ENCODE data around the gene BCO1. TPM values are rescaled to one million over a fixed set of nuclear protein-coding genes. Genes with fewer than 3 reads are reported as not detected.

BCO1 gene
- total RNA-seq, 2 experiments from 2014 or later, result not detected

DNA sequence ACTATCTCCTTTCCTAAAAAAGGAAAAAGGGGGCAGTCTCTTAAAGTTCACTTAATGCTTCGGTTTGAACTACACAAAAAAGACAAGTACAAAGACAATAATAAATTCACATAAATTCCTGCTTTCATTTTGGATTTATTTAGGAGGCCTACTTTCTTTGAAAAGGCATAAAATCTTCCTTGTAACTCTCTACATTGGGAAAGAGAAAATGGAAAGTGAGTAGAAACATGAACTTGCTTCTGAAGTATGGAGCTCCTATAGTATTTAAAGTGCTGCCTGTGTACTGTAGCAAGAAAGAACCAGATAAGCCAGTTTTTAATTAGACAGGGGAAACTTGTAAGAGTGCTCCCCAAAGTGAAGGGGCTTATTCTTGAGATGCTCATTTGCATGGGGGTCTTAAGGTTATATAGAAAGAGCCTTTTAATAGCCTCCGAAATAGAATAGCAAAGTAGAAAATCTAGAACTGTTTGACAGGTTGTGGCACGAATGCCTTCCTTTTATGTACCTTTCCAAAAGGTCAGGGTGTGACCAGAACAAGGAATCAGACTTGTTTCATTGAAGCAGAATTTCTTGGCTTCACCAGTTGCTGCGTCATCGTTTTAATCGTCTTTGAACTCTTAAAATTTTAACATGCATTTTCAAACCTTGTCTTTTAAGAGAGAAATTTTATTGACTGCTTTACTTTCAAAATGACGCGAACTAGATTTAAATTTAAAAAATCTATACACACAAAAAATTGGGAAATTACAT is 89.1 kb downstream of the BCO1 start:
- POLR2A ChIA-PET, result no interaction called here
- intact Hi-C loops (cut with micrococcal nuclease), result no loop called here
- Mint-ChIP-seq H3K27ac (no peak overlapping the region), H3K4me3 (no peak overlapping the region), H3K4me1 (ENCODE audit: low read depth) (peaks cover 7% of the 10 kb centered on the region), H3K9me3 (no peaks in the 10 kb centered on the region), H3K27me3 (no peaks in the 10 kb centered on the region), H3K36me3 (peaks cover 6% of the 10 kb centered on the region)
- no peak for DNase-seq
- CTCF ChIA-PET, result interaction anchor here (1.2 kb wide), 1 partner anchor 66 kb away, joined by 6 read pairs; no protein-coding TSS in a partner anchor

DNA sequence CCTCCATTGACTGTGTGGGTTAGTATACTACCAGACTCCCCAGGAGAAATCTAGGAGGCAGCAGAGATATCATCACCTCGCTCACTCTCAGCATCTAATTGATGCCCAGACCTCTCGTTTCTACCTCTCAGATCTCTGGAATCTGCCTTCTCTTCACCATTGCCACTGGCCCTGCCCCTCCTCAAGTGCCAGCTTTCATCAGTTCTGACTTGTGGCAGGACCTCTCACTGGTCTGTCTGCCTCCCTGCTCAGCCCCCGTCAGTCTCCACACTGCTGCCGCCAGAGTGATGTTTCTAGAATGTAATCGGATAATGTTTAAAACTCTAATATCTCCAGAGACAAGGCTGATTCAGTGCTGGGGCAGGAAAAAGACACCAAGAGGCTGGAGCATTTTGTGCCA is 91.5 kb downstream of the BCO1 start:
- Mint-ChIP-seq H3K36me3 (no peaks in the 10 kb centered on the region), H3K4me1 (ENCODE audit: low read depth) (peaks cover 7% of the 10 kb centered on the region), H3K27ac (no peak overlapping the region), H3K27me3 (no peaks in the 10 kb centered on the region), H3K4me3 (no peak overlapping the region), H3K9me3 (no peaks in the 10 kb centered on the region)
- intact Hi-C loops (cut with micrococcal nuclease), result no loop called here
- POLR2A ChIA-PET, result no interaction called here
- CTCF ChIA-PET, result no interaction called here
- no peak for DNase-seq

DNA sequence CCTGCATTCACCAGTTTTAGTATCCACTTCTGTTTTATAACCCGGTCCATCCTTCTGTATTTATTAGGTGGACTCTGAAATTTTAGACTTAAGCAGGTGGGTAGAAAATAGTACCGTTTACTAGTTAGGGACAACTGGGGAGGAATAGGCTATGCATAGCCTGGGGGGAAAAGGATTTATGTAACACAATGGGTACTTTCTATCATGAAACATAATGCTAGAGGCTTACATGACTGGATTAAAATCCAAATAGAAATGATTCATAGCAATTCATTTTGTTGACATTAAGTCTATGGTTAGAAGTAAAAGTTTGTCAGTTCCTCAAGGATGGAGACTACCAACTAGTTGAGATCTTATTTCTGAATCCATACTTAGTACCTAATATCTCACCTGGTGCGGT is 94.9 kb downstream of the BCO1 start:
- Mint-ChIP-seq H3K27me3 (no peaks in the 10 kb centered on the region), H3K27ac (no peak overlapping the region), H3K4me1 (ENCODE audit: low read depth) (peaks cover 20% of the 10 kb centered on the region), H3K4me3 (no peak overlapping the region), H3K9me3 (no peaks in the 10 kb centered on the region), H3K36me3 (peaks cover 4% of the 10 kb centered on the region)
- ChIA-PET POLR2A (no interaction called here), CTCF (no interaction called here)
- no peak for DNase-seq
- intact Hi-C loops (cut with micrococcal nuclease), result no loop called here

DNA sequence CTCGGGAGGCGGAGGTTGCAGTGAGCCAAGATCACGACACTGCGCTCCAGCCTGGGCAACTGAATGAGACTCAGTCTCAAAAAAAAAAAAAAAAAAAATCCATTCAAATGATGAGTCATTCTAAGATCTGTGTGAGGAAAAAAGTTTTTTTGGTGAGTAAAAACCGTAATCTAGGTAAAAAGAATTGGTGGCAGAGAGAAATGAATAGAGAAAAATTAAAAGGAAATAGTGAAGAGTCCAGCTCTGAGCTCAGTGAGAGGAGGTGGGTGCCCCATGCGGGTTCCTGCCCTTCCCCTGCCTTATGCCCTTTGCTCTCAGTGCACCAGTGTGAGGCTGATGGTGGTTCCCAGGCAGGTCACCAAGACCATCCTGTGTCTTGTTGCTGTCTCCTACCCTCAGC is 97.2 kb downstream of the BCO1 start:
- Mint-ChIP-seq H3K4me3 (no peak overlapping the region), H3K36me3 (peaks cover 7% of the 10 kb centered on the region), H3K27ac (peak overlapping the region; percentile 52), H3K9me3 (no peaks in the 10 kb centered on the region), H3K27me3 (no peaks in the 10 kb centered on the region), H3K4me1 (ENCODE audit: low read depth) (peaks cover 20% of the 10 kb centered on the region)
- CTCF ChIA-PET, result interaction anchor here (1.0 to 1.4 kb wide), 2 partner anchors 22 to 74 kb away, joined by 3 to 5 read pairs; no protein-coding TSS in a partner anchor
- intact Hi-C loops (cut with micrococcal nuclease), result loop anchor here (2.0 kb wide), 1 partner anchor 21 kb away; the partner anchor contains the start of gene GAN
- POLR2A ChIA-PET, result interaction anchor here (0.6 to 2.6 kb wide), 4 partner anchors 21 to 272 kb away, joined by 3 to 17 read pairs (median 5); partner anchors contain the start of gene GAN
- DNase-seq, result peak; percentile 75

DNA sequence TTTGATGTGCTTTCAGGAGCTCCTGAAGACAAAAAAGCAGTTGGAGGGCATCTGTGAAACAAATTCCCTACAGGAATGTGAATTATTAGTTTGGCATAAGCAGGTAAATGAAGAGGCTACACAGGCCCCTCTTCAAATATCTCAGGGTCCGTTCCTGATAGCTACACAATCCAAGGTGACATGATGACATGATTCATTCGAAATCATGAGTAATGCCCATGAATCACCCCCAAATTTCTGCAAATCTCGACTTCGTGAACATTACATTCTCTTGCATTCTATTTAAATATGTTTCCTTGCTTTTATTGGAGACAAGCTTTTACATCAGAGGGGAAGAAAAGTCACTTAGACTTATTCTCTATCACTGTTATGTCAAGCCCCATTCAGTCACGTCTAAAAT is 98.6 kb downstream of the BCO1 start:
- no peak for DNase-seq
- CTCF ChIA-PET, result no interaction called here
- H3K4me3 Mint-ChIP-seq, result no peak overlapping the region
- peaks cover 20% of the 10 kb centered on the region for H3K4me1 Mint-ChIP-seq (ENCODE audit: low read depth)
- H3K27me3 Mint-ChIP-seq, result no peaks in the 10 kb centered on the region
- intact Hi-C loops (cut with micrococcal nuclease), result no loop called here
- H3K36me3 Mint-ChIP-seq, result peaks cover 7% of the 10 kb centered on the region
- POLR2A ChIA-PET, result interaction anchor here (2.6 kb wide), 1 partner anchor 23 kb away, joined by 17 read pairs; the partner anchor contains the start of gene GAN
- H3K27ac Mint-ChIP-seq, result no peak overlapping the region
- no peaks in the 10 kb centered on the region for H3K9me3 Mint-ChIP-seq

Other genes starting within 250 kb of the BCO1 start
- 100 to 1,000 TPM; 147 to 148 TPM for gene CMC2, start 231.8 kb upstream of the BCO1 start, total RNA-seq
- 10 to 100 TPM; 71.9 to 76.0 TPM for gene CENPN, start 231.5 kb upstream of the BCO1 start, total RNA-seq
- 10 to 100 TPM; 19.3 to 21.3 TPM for gene ATMIN, start 202.8 kb upstream of the BCO1 start, total RNA-seq
- gene C16orf46, start 161.5 kb upstream of the BCO1 start, total RNA-seq, result under 1 TPM; 0.44 to 0.86 TPM
- gene GCSH, start 142.3 kb upstream of the BCO1 start, total RNA-seq, result 10 to 100 TPM; 23.9 to 24.7 TPM
- gene GAN, start 76.3 kb downstream of the BCO1 start, total RNA-seq, result 10 to 100 TPM; 13.6 to 14.5 TPM
- 10 to 100 TPM; 35.0 to 36.6 TPM for gene CMIP, start 206.1 kb downstream of the BCO1 start, total RNA-seq